Heart left ventricle (tissue), 16 donors: ENCODE data around the gene COL20A1. TPM values are rescaled to one million over a fixed set of nuclear protein-coding genes. Genes with fewer than 3 reads are reported as not detected.
A peak's percentile ranks its signal among the peaks of the same experiment; 100 is the strongest.

Experiments used
- ATAC-seq, 4 donors: fragments of 200-7000 bp; cut with Tn5 transposase; one replicate each; pipeline ENCODE4 v1.9.1; 2020 to 2022; ENCODE audit warnings: moderate library complexity in 4 of 4, mild to moderate bottlenecking in 3 of 4, moderate number of reproducible peaks in 1 of 4
- DNase-seq, 5 donors: peaks; one replicate each; pipeline ENCODE4 v3.0.0-alpha.2; 2020
- H3K27ac ChIP-seq, 12 donors: fragments of 200-600 bp; sonication (generic) in 4 of 12; one replicate each; pipeline versions ENCODE4 v1.5.0 to v1.8.0; 2016 to 2022; ENCODE audit warnings: mild to moderate bottlenecking in 2 of 12
- H3K27me3 ChIP-seq, 9 donors: fragments of 200-600 bp; sonication (generic) in 2 of 9; one replicate each; pipeline versions ENCODE4 v1.5.1 to v1.8.0; 2016 to 2022; ENCODE audit warnings: mild to moderate bottlenecking in 3 of 9
- H3K36me3 ChIP-seq, 9 donors: fragments of 200-600 bp; sonication (generic) in 2 of 9; one replicate each; pipeline versions ENCODE4 v1.5.0 to v1.8.0; 2018 to 2022; ENCODE audit warnings: mild to moderate bottlenecking in 2 of 9
- H3K4me1 ChIP-seq, 12 donors: fragments of 200-600 bp; sonication (generic) in 4 of 12; one replicate each; pipeline versions ENCODE4 v1.5.0 to v1.8.0; 2016 to 2022; ENCODE audit warnings: mild to moderate bottlenecking in 3 of 12
- H3K4me3 ChIP-seq, 12 donors: fragments of 200-600 bp; sonication (generic) in 4 of 12; one replicate each; pipeline versions ENCODE4 v1.5.0 to v1.8.0; 2017 to 2022; ENCODE audit warnings: mild to moderate bottlenecking in 9 of 12, moderate library complexity in 4 of 12
- H3K9me3 ChIP-seq, 12 donors: fragments of 200-600 bp; sonication (generic) in 4 of 12; one replicate each; pipeline versions ENCODE4 v1.5.0 to v1.8.0; 2016 to 2022; ENCODE audit warnings: mild to moderate bottlenecking in 1 of 12
- POLR2A ChIP-seq, 2 donors: fragments of 450-650 bp; IDR thresholded peaks; one replicate each; pipeline ENCODE4 v1.6.1; 2017; ENCODE audit warnings: antibody characterized with exemption in 2 of 2, mild to moderate bottlenecking in 2 of 2, moderate library complexity in 2 of 2
- WGBS, 4 donors: extraction: QIAGEN DNeasy Blood & Tissue Kit in 2 of 4; methylation state at CpG; one replicate each; pipeline versions ENCODE4 v1.1.5 to v1.1.7; 2013 to 2018; 5-methylcytosine and 5-hydroxymethylcytosine counted together
- intact Hi-C, 10 donors: fragments of 100-400 bp; cut with DNase I; formaldehyde crosslinking; loops; one replicate each; pipeline versions ENCODE4 v1.11.1 to v1.14.2; 2022
- polyA plus RNA-seq, 2 donors: library from polyadenylated mRNA; stranded (reverse); fragments of 200-250 nt; gene quantifications; one replicate each; pipeline ENCODE4 v1.2.3, GENCODE V29; 2013
- total RNA-seq, 9 donors: library from RNA; depleted of rRNA in 2 of 9; stranded (reverse); fragments of >200 nt in 2 of 9; fragmentation: NEBNext Ultra II Directional in 3 of 9; extraction: Animal tissue kit (Norgen Biotek cat#: 25700) in 3 of 9; gene quantifications; one replicate each; pipeline versions ENCODE4 v1.1.0 to v1.2.4, GENCODE V29; 2016 to 2023
- TF ChIP-seq, protein P1 (sequence below), 12 donors: fragments of 200-600 bp; sonication (generic) in 4 of 12; IDR thresholded peaks; one replicate each; pipeline versions ENCODE4 v1.5.0 to v1.8.0; 2018 to 2022; ENCODE audit warnings: antibody characterized with exemption in 12 of 12, mild to moderate bottlenecking in 5 of 12
- donor health status: ischemic (EF 13 %, LVEDD 7.1; RV severe dilation, severe dysfunction).
- donor health status: healthy with polysubstance abuse.
- donor health status: DM: no; HTN: yes; CAD: no.
- donor health status: DM: no; HTN: no; CAD: no.
- donor health status: ischemic (EF 25% LVEDD 6.9; RV normal size, moderate dysfunction).
- donor health status: ischemic (EF 25% LVEDD 5.7; RV mildly dilated, moderate dysfunction).
- donor health status: healthy.
- donor health status: DM: yes; HTN: yes; CAD: no.
- donor health status: ischemic (EF 35%, LVEDD 5.7; RV mildly dilated, moderate dysfunction).
- donor health status: nonischemic (EF 11% LVEDD 7.7; RV severe dilation, severe dysfunction).
- donor health status: DM: yes; HTN: yes; CAD: no.
- donor health status: PGD.
- donor health status: ischemic (EF 29% LVEDD 5.4; RV normal size, mild dysfunction).
- donor health status: nonischemic (EF 23%, LVEDD 6.1; RV moderate dilation, normal function).

COL20A1 gene
- total and polyA plus RNA-seq, 11 donors, result not detected

DNA sequence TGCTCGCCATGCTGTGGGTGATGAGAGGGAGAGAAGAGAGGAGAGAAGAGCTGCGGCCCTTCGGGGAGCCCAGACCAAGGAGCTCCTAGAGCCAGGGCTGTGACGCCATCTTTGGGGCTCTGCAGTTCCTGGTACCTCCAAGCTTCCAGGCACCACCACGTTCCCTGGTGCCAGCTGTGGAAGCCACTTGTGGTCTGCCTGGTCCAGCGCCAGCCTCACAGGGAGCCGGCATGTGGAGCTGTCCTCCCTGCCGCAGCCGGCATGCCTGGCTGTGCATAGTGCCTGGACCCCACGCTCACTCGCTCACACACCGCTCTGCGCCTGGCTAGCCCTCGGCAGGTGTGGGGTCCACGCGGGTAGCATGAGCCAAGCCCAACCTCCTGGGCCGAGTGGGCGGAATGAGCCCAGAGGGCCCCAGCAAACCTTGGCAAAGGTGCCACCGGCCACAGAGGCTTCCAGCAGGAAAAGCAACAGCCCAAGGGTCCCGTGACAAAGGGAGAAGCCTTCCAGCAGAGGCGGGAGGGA, 87.4 kb downstream of the COL20A1 start:
- ATAC-seq (no peak), DNase-seq (no peak)
- no peak overlapping the region for H3K27ac ChIP-seq
- intact Hi-C loops, result loop anchor here in 4 of 10 donors (2.0 to 10.0 kb wide), 3 partner anchors 72 to 326 kb away; no protein-coding TSS in a partner anchor
- no peak for TF ChIP-seq POLR2A (IDR thresholded peaks at IDR 0.05)
- TF ChIP-seq, protein P1, sequence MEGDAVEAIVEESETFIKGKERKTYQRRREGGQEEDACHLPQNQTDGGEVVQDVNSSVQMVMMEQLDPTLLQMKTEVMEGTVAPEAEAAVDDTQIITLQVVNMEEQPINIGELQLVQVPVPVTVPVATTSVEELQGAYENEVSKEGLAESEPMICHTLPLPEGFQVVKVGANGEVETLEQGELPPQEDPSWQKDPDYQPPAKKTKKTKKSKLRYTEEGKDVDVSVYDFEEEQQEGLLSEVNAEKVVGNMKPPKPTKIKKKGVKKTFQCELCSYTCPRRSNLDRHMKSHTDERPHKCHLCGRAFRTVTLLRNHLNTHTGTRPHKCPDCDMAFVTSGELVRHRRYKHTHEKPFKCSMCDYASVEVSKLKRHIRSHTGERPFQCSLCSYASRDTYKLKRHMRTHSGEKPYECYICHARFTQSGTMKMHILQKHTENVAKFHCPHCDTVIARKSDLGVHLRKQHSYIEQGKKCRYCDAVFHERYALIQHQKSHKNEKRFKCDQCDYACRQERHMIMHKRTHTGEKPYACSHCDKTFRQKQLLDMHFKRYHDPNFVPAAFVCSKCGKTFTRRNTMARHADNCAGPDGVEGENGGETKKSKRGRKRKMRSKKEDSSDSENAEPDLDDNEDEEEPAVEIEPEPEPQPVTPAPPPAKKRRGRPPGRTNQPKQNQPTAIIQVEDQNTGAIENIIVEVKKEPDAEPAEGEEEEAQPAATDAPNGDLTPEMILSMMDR (IDR thresholded peaks at IDR 0.05), result no peak
- no peaks in the 10 kb centered on the region for H3K36me3 ChIP-seq
- H3K9me3 ChIP-seq, result peaks cover 0 to 5% (median 1%) of the 10 kb centered on the region in 12 donors
- WGBS, 4 donors, result 84 to 92% (median 89%) methylated on average over 17 to 21 of the region's 21 CpGs
- no peak overlapping the region for H3K4me3 ChIP-seq
- peaks cover 0 to 4% (median 0%) of the 10 kb centered on the region in 12 donors for H3K4me1 ChIP-seq
- H3K27me3 ChIP-seq, result peaks cover 11 to 72% (median 28%) of the 10 kb centered on the region in 9 donors

DNA sequence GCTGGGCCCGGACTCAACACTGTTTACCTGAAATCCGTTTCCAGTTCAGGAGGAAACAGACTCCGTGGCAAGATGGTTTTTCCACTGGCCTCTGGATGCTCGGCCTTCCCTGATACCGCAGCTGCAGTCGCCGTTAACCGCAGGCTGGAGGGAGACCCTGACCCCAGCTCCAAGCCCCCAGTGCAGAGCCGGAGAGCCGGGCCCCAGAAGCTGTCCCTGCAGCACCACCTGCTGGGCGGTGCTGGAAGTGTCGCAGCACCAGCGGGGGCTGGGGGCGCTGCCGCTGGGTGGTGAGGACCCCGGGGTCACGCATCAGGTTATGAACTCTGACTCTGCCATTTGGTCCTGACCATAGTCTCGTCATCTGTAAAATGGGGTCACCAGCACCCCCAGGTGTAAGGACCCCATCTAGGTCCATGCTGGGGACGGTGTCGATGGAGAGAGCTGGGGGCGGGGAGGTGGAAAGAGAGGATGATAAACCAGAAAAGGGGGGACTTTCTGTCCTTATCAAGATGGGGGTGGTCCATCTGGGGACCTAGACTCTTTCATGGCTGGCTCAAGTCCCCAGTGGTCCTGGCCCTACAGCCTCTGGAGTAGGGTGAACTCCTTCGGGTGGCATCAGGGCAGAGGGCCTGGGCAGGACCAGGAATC, 88.9 kb downstream of the COL20A1 start:
- Histone ChIP-seq H3K4me1 (peaks cover 0 to 4% (median 0%) of the 10 kb centered on the region in 12 donors), H3K27me3 (peaks cover 2 to 63% (median 20%) of the 10 kb centered on the region in 9 donors), H3K36me3 (no peaks in the 10 kb centered on the region), H3K27ac (no peak overlapping the region), H3K9me3 (peaks cover 0 to 17% (median 14%) of the 10 kb centered on the region in 12 donors), H3K4me3 (no peak overlapping the region)
- ATAC-seq (peak in 3 of 4 donors; percentile 44 to 64 (median 47)), DNase-seq (no peak)
- TF ChIP-seq, protein P1 (IDR thresholded peaks at IDR 0.05), result peak; percentile 80 to 97 (median 93)
- no peak for TF ChIP-seq POLR2A (IDR thresholded peaks at IDR 0.05)
- intact Hi-C loops, result loop anchor here (1.0 to 10.0 kb wide), 6 partner anchors 70 to 327 kb away; no protein-coding TSS in a partner anchor
- WGBS, 4 donors, result 16 to 29% (median 17%) methylated on average over 12 to 22 of the region's 22 CpGs

DNA sequence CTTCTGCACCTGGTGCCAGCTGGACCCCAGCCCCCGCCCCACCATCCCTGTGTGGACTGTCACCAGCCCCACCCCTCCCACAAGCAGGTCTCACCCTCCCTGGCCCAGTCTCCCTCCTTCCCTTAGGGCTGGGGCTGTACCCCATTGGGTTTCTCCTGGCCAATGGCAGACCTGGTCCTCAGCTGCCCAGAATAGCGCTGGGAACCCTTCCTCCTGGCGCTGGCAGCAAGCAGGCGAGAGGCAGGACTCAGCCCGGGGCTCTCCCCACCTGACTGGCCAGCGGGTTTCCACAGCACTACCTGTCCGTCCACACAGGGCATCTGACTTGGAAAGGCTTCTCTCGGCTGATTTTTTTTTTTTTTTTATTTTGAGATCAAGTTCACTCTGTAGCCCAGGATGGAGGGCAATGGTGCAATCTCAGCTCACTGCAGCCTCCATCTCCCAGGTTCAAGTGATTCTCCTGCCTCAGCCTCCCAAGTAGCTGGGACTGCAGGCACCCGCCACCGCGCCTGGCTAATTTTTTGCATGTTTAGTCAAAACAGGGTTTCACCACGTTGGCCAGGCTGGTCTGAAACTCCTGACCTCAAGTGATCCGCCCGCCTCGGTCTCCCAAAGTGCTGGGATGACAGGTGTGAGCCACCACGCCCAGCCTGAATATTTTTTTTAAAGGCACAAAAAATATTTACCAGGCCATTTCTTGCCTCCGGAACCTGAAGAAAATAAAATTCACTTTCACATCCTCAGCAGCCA, 89.7 kb downstream of the COL20A1 start:
- peaks cover 0 to 17% (median 14%) of the 10 kb centered on the region in 12 donors for H3K9me3 ChIP-seq
- 59 to 70% (median 65%) methylated on average over 16 to 17 of the region's 17 CpGs for WGBS, 4 donors
- ATAC-seq (peak in 1 of 4 donors; percentile 15), DNase-seq (no peak)
- peaks cover 0 to 55% (median 11%) of the 10 kb centered on the region in 9 donors for H3K27me3 ChIP-seq
- H3K36me3 ChIP-seq, result no peaks in the 10 kb centered on the region
- peaks cover 0 to 4% (median 0%) of the 10 kb centered on the region in 12 donors for H3K4me1 ChIP-seq
- no peak overlapping the region for H3K27ac ChIP-seq
- no peak for TF ChIP-seq POLR2A (IDR thresholded peaks at IDR 0.05)
- TF ChIP-seq, protein P1 (IDR thresholded peaks at IDR 0.05), result no peak
- intact Hi-C loops, result loop anchor here in 4 of 10 donors (2.0 to 10.0 kb wide), 2 partner anchors 74 to 328 kb away; no protein-coding TSS in a partner anchor
- no peak overlapping the region for H3K4me3 ChIP-seq
